Neural cell (in vitro differentiated cells): ENCODE results near the gene PODXL2. TPM values are rescaled to one million over a fixed set of nuclear protein-coding genes. Genes with fewer than 3 reads are reported as not detected.

Experiments used
- H2AFZ ChIP-seq: fragments of 200-600, 300-800 bp; sonication (generic), shearing (Covaris generic); 2 replicates; pipeline ENCODE4 v1.6.0; 2014; ENCODE audit warnings: low read depth, mild to moderate bottlenecking, antibody characterized with exemption, low read length, moderate library complexity
- H3F3A ChIP-seq: fragments of 200-600 bp; shearing (Covaris generic); 2 replicates; pipeline ENCODE4 v1.6.1; 2016; ENCODE audit warnings: mild to moderate bottlenecking, moderate library complexity, mixed read lengths, antibody characterized with exemption, low read length; ENCODE audit not compliant: insufficient read depth, poor library complexity, severe bottlenecking
- H3K27ac ChIP-seq: fragments of 200-600, 300-800 bp; sonication (generic), shearing (Covaris generic); 2 replicates; pipeline ENCODE4 v1.5.1; 2014; ENCODE audit warnings: mild to moderate bottlenecking, low read length, moderate library complexity
- H3K27me3 ChIP-seq: fragments of 300-800, 200-600 bp; sonication (generic), shearing (Covaris generic); 2 replicates; pipeline ENCODE4 v1.6.0; 2014; ENCODE audit warnings: mild to moderate bottlenecking, low read depth, low read length, moderate library complexity; ENCODE audit not compliant: insufficient read depth
- H3K36me3 ChIP-seq: fragments of 300-800, 200-600 bp; sonication (generic), shearing (Covaris generic); 2 replicates; pipeline ENCODE4 v1.5.1; 2014; ENCODE audit warnings: mild to moderate bottlenecking, antibody characterized with exemption, low read length, moderate library complexity; ENCODE audit not compliant: insufficient read depth
- H3K4me2 ChIP-seq: fragments of 300-800, 200-600 bp; sonication (generic), shearing (Covaris generic); 2 replicates; pipeline ENCODE4 v1.6.0; 2014; ENCODE audit warnings: mild to moderate bottlenecking, low read length
- H3K4me3 ChIP-seq: fragments of 300-800, 200-600 bp; sonication (generic), shearing (Covaris generic); 2 replicates; pipeline ENCODE4 v1.5.1; 2014; ENCODE audit warnings: mild to moderate bottlenecking, low read length, moderate library complexity
- H3K79me2 ChIP-seq: fragments of 200-600 bp; shearing (Covaris generic); replicated peaks from 2 replicates; pipeline ENCODE4 v1.6.0; 2014; ENCODE audit warnings: mild to moderate bottlenecking, low read length, moderate library complexity; ENCODE audit not compliant: insufficient read depth
- H3K9ac ChIP-seq: fragments of 300-800, 200-600 bp; sonication (generic), shearing (Covaris generic); 2 replicates; pipeline ENCODE4 v1.6.1; 2016; ENCODE audit warnings: mild to moderate bottlenecking, low read length, mixed read lengths
- H3K9me2 ChIP-seq: fragments of 200-600 bp; shearing (Covaris generic); 2 replicates; pipeline ENCODE4 v1.6.1; 2016; ENCODE audit warnings: mild to moderate bottlenecking, low read length, mixed read lengths; ENCODE audit not compliant: insufficient read depth
- H3K9me3 ChIP-seq: fragments of 200-600, 300-800 bp; sonication (generic), shearing (Covaris generic); 2 replicates; pipeline ENCODE4 v1.6.1; 2016; ENCODE audit warnings: mild to moderate bottlenecking, mixed run types, low read length, moderate library complexity, mixed read lengths
- H4K20me1 ChIP-seq: fragments of 200-600 bp; shearing (Covaris generic); 2 replicates; pipeline ENCODE4 v1.6.1; 2016; ENCODE audit warnings: mild to moderate bottlenecking, mixed run types; ENCODE audit not compliant: insufficient read depth
- EP300 ChIP-seq: fragments of 450-650 bp; conservative IDR thresholded peaks from 2 replicates; pipeline ENCODE4 v1.6.1; 2014; ENCODE audit warnings: antibody characterized with exemption, mild to moderate bottlenecking, moderate library complexity; ENCODE audit not compliant: poor library complexity, severe bottlenecking
- EZH2 ChIP-seq: fragments of 200-600, 300-800 bp; shearing (Covaris generic), sonication (generic); IDR thresholded peaks from 2 replicates; pipeline ENCODE4 v1.6.1; 2014; ENCODE audit warnings: antibody characterized with exemption, low read length, borderline replicate concordance, mild to moderate bottlenecking; ENCODE audit not compliant: insufficient read depth, poor library complexity, severe bottlenecking
- MXI1 ChIP-seq: fragments of 450-650 bp; conservative IDR thresholded peaks from 2 replicates; pipeline ENCODE4 v1.6.1; 2014; ENCODE audit warnings: antibody characterized with exemption, mild to moderate bottlenecking; ENCODE audit not compliant: poor library complexity, severe bottlenecking
- POLR2AphosphoS5 ChIP-seq: IDR thresholded peaks from 2 replicates; pipeline ENCODE4 v1.6.1; 2012
- RAD21 ChIP-seq: fragments of 450-650 bp; conservative IDR thresholded peaks from 2 replicates; pipeline ENCODE4 v1.6.1; 2014; ENCODE audit warnings: antibody characterized with exemption, mild to moderate bottlenecking, moderate library complexity
- SMC3 ChIP-seq: fragments of 450-650 bp; conservative IDR thresholded peaks from 2 replicates; pipeline ENCODE4 v1.6.1; 2014; ENCODE audit warnings: antibody characterized with exemption, mild to moderate bottlenecking, moderate library complexity; ENCODE audit not compliant: poor library complexity
- TAF1 ChIP-seq: IDR thresholded peaks from 2 replicates; pipeline ENCODE4 v1.6.1; 2012; ENCODE audit warnings: low read depth
- polyA plus RNA-seq: library from polyadenylated mRNA; depleted of rRNA; stranded (reverse); fragments of >200 nt; gene quantifications from 2 replicates; pipeline ENCODE4 v1.2.3, GENCODE V29; 2014
- TF ChIP-seq, protein P1 (sequence below): IDR thresholded peaks from 2 replicates; pipeline ENCODE4 v1.6.1; 2012; ENCODE audit warnings: borderline replicate concordance
- TF ChIP-seq, protein P2 (sequence below): fragments of 450-650 bp; IDR thresholded peaks from 2 replicates; pipeline ENCODE4 v1.5.1; 2014; ENCODE audit warnings: antibody characterized with exemption, mild to moderate bottlenecking, moderate library complexity; ENCODE audit not compliant: poor library complexity, severe bottlenecking

Gene PODXL2
- polyA plus RNA-seq, 1 donor from 2014 or later, result 266 TPM

DNA sequence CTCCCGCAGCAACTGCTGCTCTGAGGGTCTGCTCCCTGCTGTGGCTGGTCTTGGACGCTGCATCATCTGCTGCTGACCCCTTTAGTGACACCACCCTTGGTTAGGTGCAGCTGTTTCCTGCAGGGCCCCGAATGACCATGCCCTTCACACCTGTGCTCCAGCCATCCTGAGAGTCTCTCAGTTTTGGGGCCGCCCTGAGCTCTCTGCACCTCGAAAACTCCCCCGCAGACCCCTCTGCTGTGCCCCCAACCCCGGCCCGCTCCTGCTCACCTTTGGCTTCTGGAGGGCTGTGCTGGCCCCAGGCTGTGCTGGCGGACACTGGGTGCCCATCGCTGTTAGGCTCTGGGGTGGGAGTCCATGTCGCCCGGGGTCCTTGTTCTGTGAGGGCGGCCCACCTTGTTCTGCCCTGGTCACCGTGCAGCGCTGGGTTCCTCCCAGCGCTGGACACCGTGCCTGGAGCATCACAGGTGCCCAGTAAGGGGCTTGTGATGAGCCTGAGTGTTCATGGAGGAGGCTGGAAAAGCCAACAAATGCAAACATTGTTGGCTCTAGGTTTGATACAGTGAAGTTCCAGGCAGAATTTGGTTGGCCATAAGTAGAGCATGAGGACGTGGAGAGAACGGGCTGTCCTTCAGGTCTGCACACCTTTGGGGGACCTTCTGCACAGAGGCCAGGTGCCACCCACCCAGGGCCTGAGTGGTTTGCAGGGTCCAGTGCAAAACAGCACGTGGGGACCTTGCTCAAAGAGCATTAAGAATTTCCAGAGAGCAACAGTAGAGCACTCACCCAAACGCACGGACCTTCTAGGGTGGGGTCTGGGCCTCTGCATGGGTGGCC lies 56.1 kb downstream of the PODXL2 start:
- no peaks in the 10 kb centered on the region for H3K36me3 ChIP-seq
- H3F3A ChIP-seq, result no peaks in the 10 kb centered on the region
- no peak overlapping the region for H2AFZ ChIP-seq
- H3K9me3 ChIP-seq, result no peaks in the 10 kb centered on the region
- no peak overlapping the region for H3K4me3 ChIP-seq
- no peaks in the 10 kb centered on the region for H3K79me2 ChIP-seq
- no peak overlapping the region for H3K27ac ChIP-seq
- TF ChIP-seq, protein P1, sequence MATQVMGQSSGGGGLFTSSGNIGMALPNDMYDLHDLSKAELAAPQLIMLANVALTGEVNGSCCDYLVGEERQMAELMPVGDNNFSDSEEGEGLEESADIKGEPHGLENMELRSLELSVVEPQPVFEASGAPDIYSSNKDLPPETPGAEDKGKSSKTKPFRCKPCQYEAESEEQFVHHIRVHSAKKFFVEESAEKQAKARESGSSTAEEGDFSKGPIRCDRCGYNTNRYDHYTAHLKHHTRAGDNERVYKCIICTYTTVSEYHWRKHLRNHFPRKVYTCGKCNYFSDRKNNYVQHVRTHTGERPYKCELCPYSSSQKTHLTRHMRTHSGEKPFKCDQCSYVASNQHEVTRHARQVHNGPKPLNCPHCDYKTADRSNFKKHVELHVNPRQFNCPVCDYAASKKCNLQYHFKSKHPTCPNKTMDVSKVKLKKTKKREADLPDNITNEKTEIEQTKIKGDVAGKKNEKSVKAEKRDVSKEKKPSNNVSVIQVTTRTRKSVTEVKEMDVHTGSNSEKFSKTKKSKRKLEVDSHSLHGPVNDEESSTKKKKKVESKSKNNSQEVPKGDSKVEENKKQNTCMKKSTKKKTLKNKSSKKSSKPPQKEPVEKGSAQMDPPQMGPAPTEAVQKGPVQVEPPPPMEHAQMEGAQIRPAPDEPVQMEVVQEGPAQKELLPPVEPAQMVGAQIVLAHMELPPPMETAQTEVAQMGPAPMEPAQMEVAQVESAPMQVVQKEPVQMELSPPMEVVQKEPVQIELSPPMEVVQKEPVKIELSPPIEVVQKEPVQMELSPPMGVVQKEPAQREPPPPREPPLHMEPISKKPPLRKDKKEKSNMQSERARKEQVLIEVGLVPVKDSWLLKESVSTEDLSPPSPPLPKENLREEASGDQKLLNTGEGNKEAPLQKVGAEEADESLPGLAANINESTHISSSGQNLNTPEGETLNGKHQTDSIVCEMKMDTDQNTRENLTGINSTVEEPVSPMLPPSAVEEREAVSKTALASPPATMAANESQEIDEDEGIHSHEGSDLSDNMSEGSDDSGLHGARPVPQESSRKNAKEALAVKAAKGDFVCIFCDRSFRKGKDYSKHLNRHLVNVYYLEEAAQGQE, result no peak
- TF ChIP-seq EP300 (no peak), EZH2 (no peak), RAD21 (no peak), SMC3 (no peak), TAF1 (no peak), POLR2AphosphoS5 (no peak)
- TF ChIP-seq, protein P2, sequence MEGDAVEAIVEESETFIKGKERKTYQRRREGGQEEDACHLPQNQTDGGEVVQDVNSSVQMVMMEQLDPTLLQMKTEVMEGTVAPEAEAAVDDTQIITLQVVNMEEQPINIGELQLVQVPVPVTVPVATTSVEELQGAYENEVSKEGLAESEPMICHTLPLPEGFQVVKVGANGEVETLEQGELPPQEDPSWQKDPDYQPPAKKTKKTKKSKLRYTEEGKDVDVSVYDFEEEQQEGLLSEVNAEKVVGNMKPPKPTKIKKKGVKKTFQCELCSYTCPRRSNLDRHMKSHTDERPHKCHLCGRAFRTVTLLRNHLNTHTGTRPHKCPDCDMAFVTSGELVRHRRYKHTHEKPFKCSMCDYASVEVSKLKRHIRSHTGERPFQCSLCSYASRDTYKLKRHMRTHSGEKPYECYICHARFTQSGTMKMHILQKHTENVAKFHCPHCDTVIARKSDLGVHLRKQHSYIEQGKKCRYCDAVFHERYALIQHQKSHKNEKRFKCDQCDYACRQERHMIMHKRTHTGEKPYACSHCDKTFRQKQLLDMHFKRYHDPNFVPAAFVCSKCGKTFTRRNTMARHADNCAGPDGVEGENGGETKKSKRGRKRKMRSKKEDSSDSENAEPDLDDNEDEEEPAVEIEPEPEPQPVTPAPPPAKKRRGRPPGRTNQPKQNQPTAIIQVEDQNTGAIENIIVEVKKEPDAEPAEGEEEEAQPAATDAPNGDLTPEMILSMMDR, result no peak
- H4K20me1 ChIP-seq, result no peaks in the 10 kb centered on the region
- no peak overlapping the region for H3K9ac ChIP-seq
- no peak overlapping the region for H3K4me2 ChIP-seq
- no peaks in the 10 kb centered on the region for H3K9me2 ChIP-seq
- no peaks in the 10 kb centered on the region for H3K27me3 ChIP-seq

DNA sequence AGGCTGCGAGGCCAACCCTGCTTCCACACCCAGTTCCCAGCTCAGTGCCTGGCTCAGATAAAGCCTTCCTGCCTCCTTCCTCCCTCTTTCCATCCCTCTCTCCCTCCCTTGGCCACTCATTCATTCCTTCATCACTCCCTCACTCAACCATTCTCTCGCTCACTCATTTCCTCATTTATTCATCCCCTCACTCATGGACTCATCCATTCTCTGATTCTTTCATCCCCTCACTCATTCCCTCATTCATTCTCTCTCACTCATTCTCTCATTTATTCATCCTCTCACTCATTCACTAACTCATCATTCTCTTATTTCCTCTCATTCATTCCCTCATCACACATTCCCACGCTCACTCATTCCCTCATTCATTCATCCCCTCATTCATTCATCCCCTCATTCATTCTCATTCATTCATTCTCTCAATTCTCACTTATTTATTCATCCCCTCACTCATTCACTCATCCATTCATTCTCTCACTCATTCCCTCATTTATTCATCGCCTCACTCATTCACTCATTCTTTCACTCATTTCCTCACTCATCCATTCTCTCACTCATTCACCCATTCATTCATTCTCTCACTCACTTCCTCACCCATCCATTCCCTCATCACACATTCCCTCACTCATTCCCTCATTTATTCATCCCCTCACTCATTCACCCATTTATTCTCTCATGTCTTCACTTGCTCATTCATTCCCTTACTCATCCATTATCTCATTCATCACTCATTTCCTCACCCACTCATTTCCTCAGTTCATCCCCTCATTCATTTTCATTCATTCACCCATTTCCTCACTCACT lies 56.9 kb downstream of the PODXL2 start:
- H3K4me2 ChIP-seq, result no peak overlapping the region
- no peak overlapping the region for H3K4me3 ChIP-seq
- H3K27ac ChIP-seq, result no peak overlapping the region
- H3K9ac ChIP-seq, result no peak overlapping the region
- no peaks in the 10 kb centered on the region for H3K9me3 ChIP-seq
- no peaks in the 10 kb centered on the region for H3K36me3 ChIP-seq
- no peaks in the 10 kb centered on the region for H3K9me2 ChIP-seq
- no peak for TF ChIP-seq POLR2AphosphoS5
- TF ChIP-seq EP300, result no peak
- no peak for TF ChIP-seq EZH2
- no peak for TF ChIP-seq RAD21
- TF ChIP-seq, protein P2, result no peak
- no peak for TF ChIP-seq MXI1
- TF ChIP-seq SMC3, result no peak
- no peak for TF ChIP-seq TAF1
- TF ChIP-seq, protein P1, result no peak
- H2AFZ ChIP-seq, result no peak overlapping the region
- no peaks in the 10 kb centered on the region for H3K79me2 ChIP-seq
- no peaks in the 10 kb centered on the region for H4K20me1 ChIP-seq
- no peaks in the 10 kb centered on the region for H3K27me3 ChIP-seq
- H3F3A ChIP-seq, result no peaks in the 10 kb centered on the region
